Sigmoid colon (tissue), 4 donors: ENCODE measurements around the gene FSTL4.

Experiments used
- EP300 ChIP-seq, 4 donors: sonication (generic); formaldehyde crosslinking; IDR thresholded peaks; one replicate each; pipeline ENCODE4 v1.6.1; 2017; ENCODE audit warnings: antibody characterized with exemption in 4 of 4
- POLR2A ChIP-seq, 2 donors: fragments of 450-650 bp; IDR thresholded peaks; one replicate each; pipeline ENCODE4 v1.6.1; 2016; ENCODE audit warnings: antibody characterized with exemption in 2 of 2, mild to moderate bottlenecking in 2 of 2, moderate library complexity in 2 of 2
- POLR2AphosphoS5 ChIP-seq, 4 donors: sonication (generic); formaldehyde crosslinking; IDR thresholded peaks; one replicate each; pipeline ENCODE4 v1.6.1; 2017; ENCODE audit warnings: antibody characterized with exemption in 4 of 4
- TF ChIP-seq, protein P1 (sequence below), 4 experiments: fragments of 450-650 bp in 3 of 4; fragments of 200-600 bp in 1 of 4; IDR thresholded peaks; one replicate each; pipeline ENCODE4 v1.5.1; 2016 to 2019; ENCODE audit warnings: antibody characterized with exemption in 4 of 4, mild to moderate bottlenecking in 3 of 4, moderate library complexity in 2 of 4

DNA sequence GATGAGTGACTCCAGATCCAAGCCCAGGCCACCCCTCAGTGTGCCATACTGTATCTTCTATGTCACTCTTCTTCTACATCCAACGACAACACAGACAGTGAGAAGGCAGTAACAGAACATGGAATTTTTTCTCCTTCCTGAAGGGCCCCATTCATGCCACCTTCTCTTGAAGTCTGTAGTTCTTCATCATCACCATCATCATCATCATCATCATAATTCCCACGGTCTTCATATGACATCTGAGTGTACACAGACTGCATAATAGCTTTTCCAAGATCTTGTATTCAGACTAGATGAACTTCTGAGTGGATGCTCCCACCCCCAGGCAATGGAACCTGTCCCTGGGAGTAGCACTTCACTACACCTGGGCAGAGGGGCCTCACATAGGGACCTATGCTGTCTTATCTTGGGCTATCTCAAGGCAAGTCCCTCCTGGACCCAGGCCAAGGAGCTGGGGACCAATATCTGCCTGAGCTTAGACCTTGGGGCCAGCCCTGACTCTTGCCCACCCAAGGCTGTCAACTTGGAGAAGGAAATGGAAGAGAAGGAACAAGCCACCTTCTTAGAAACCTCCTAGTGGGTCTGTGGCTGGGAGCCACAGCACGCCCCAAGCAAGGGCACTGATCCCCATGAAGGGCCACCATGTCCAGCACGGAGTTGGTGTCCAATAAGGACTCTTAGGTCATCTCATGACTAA lies 159.1 kb downstream of the FSTL4 start:
- TF ChIP-seq, protein P1, sequence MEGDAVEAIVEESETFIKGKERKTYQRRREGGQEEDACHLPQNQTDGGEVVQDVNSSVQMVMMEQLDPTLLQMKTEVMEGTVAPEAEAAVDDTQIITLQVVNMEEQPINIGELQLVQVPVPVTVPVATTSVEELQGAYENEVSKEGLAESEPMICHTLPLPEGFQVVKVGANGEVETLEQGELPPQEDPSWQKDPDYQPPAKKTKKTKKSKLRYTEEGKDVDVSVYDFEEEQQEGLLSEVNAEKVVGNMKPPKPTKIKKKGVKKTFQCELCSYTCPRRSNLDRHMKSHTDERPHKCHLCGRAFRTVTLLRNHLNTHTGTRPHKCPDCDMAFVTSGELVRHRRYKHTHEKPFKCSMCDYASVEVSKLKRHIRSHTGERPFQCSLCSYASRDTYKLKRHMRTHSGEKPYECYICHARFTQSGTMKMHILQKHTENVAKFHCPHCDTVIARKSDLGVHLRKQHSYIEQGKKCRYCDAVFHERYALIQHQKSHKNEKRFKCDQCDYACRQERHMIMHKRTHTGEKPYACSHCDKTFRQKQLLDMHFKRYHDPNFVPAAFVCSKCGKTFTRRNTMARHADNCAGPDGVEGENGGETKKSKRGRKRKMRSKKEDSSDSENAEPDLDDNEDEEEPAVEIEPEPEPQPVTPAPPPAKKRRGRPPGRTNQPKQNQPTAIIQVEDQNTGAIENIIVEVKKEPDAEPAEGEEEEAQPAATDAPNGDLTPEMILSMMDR (IDR thresholded peaks at IDR 0.05) = no peak
- TF ChIP-seq POLR2A (IDR thresholded peaks at IDR 0.05) = no peak
- no peak for TF ChIP-seq POLR2AphosphoS5 (IDR thresholded peaks at IDR 0.05)
- TF ChIP-seq EP300 (IDR thresholded peaks at IDR 0.05) = no peak
